Testis (tissue), 2 donors: ENCODE results near the gene LGALS7.
"Not testable (repeated sequence)": the region's sequence is repeated elsewhere in the genome, so short reads cannot be mapped to it uniquely, and the experiment has no call there.

Experiments
- POLR2A ChIP-seq: fragments of 450-650 bp; IDR thresholded peaks from one replicate; pipeline ENCODE4 v1.6.1; 2017; ENCODE audit warnings: antibody characterized with exemption, mild to moderate bottlenecking, moderate library complexity
- TF ChIP-seq, protein P1 (sequence below), 3 experiments: fragments of 450-650 bp in 2 of 3; fragments of 200-600 bp in 1 of 3; sonication (generic) in 1 of 3; IDR thresholded peaks; one replicate each; pipeline ENCODE4 v1.5.1; 2016 to 2019; ENCODE audit warnings: antibody characterized with exemption in 3 of 3, mild to moderate bottlenecking in 2 of 3, moderate library complexity in 1 of 3

DNA sequence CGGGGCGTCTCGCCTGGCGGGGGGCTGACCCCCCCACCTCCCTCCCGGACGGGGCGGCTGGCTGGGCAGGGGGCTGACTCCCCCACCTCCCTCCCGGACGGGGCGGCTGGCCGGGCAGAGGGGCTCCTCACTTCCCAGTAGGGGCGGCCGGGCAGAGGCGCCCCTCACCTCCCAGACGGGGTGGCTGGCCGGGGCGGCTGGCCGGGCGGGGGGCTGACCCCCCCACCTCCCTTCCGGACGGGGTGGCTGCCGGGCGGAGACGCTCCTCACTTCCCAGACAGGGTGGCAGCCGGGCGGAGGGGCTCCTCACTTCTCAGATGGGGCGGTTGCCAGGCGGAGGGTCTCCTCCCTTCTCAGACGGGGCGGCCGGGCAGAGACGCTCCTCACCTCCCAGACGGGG, 24.5 kb upstream of the LGALS7 start:
- TF ChIP-seq, protein P1, sequence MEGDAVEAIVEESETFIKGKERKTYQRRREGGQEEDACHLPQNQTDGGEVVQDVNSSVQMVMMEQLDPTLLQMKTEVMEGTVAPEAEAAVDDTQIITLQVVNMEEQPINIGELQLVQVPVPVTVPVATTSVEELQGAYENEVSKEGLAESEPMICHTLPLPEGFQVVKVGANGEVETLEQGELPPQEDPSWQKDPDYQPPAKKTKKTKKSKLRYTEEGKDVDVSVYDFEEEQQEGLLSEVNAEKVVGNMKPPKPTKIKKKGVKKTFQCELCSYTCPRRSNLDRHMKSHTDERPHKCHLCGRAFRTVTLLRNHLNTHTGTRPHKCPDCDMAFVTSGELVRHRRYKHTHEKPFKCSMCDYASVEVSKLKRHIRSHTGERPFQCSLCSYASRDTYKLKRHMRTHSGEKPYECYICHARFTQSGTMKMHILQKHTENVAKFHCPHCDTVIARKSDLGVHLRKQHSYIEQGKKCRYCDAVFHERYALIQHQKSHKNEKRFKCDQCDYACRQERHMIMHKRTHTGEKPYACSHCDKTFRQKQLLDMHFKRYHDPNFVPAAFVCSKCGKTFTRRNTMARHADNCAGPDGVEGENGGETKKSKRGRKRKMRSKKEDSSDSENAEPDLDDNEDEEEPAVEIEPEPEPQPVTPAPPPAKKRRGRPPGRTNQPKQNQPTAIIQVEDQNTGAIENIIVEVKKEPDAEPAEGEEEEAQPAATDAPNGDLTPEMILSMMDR (IDR thresholded peaks at IDR 0.05): not testable (repeated sequence)
- not testable (repeated sequence) for TF ChIP-seq POLR2A
